GM18499 (cell line): ENCODE measurements around the gene RASAL2.

ENCODE experiments used
- ATAC-seq: cut with Tn5 transposase; IDR thresholded peaks from one replicate; pipeline ENCODE4 v1.9.1; 2021; ENCODE audit warnings: moderate number of reproducible peaks; ENCODE audit not compliant: insufficient read depth, unreplicated experiment

RASAL2 gene

GRCh38 chr1:178472531-178472930 lies 378.6 kb downstream of the RASAL2 start:
- ATAC-seq, result no peak

- ATAC-seq, result no peak
These were observed 383.5 kb downstream of the RASAL2 start for GRCh38 chr1:178477373-178477772.

GRCh38 chr1:178477841-178478240 lies 383.9 kb downstream of the RASAL2 start:
- no peak for ATAC-seq

- no peak for ATAC-seq
These were observed 389.5 kb downstream of the RASAL2 start for GRCh38 chr1:178483251-178483957.

- ATAC-seq, result no peak
These were observed 390.9 kb downstream of the RASAL2 start for GRCh38 chr1:178484698-178485225.

GRCh38 chr1:178485541-178485981 lies 391.7 kb downstream of the RASAL2 start:
- no peak for ATAC-seq

GRCh38 chr1:178486100-178487069 lies 392.5 kb downstream of the RASAL2 start:
- no peak for ATAC-seq

GRCh38 chr1:178487070-178487615 lies 393.2 kb downstream of the RASAL2 start:
- no peak for ATAC-seq

- ATAC-seq, result no peak
These were observed 394.5 kb downstream of the RASAL2 start for GRCh38 chr1:178488393-178488792.

GRCh38 chr1:178489399-178489798 lies 395.5 kb downstream of the RASAL2 start:
- no peak for ATAC-seq

- ATAC-seq, result no peak
These were observed 396.2 kb downstream of the RASAL2 start for GRCh38 chr1:178490136-178490535.

- ATAC-seq, result no peak
These were observed 397.1 kb downstream of the RASAL2 start for GRCh38 chr1:178490967-178491366.

- ATAC-seq, result no peak
These were observed 397.8 kb downstream of the RASAL2 start for GRCh38 chr1:178491721-178492120.

- no peak for ATAC-seq
These were observed 398.4 kb downstream of the RASAL2 start for GRCh38 chr1:178492341-178492740.

GRCh38 chr1:178493301-178493741 lies 399.4 kb downstream of the RASAL2 start:
- no peak for ATAC-seq

- no peak for ATAC-seq
These were observed 400.7 kb downstream of the RASAL2 start for GRCh38 chr1:178494569-178494971.

GRCh38 chr1:178495158-178495557 lies 401.3 kb downstream of the RASAL2 start:
- no peak for ATAC-seq

- no peak for ATAC-seq
These were observed 402.0 kb downstream of the RASAL2 start for GRCh38 chr1:178495741-178496409.

GRCh38 chr1:178496410-178497135 lies 402.7 kb downstream of the RASAL2 start, which contains the start of gene CLEC20A:
TSS of gene CLEC20A (minus strand) at chr1:178496964. CDS start at chr1:178496939, 25 bp downstream.
- no peak for ATAC-seq
